Adipocyte (in vitro differentiated cells): ENCODE data around the gene HADH.

Source experiments
- DNase-seq: peaks from one replicate; pipeline ENCODE4 v3.0.0-alpha.2; 2015; ENCODE audit warnings: low read depth
- H3K27me3 ChIP-seq: replicated peaks from 2 replicates; pipeline ENCODE4 v1.7.0; 2013; ENCODE audit warnings: mild to moderate bottlenecking, low read length, moderate library complexity; ENCODE audit not compliant: control insufficient read depth, insufficient read depth
- H3K36me3 ChIP-seq: 2 replicates; pipeline ENCODE4 v1.7.0; 2013; ENCODE audit warnings: low read length, mild to moderate bottlenecking, moderate library complexity; ENCODE audit not compliant: control insufficient read depth, insufficient read depth, severe bottlenecking
- H3K4me1 ChIP-seq: 2 replicates; pipeline ENCODE4 v1.7.0; 2013; ENCODE audit warnings: mild to moderate bottlenecking, low read length, moderate library complexity; ENCODE audit not compliant: control insufficient read depth, insufficient read depth
- H3K4me3 ChIP-seq: 2 replicates; pipeline ENCODE4 v1.7.0; 2013; ENCODE audit warnings: mild to moderate bottlenecking, low read length, moderate library complexity
- H3K9ac ChIP-seq: 2 replicates; pipeline ENCODE4 v1.7.0; 2013; ENCODE audit warnings: mild to moderate bottlenecking, low read length, moderate library complexity
- H3K9me3 ChIP-seq: 2 replicates; pipeline ENCODE4 v1.7.0; 2013; ENCODE audit warnings: mild to moderate bottlenecking, low read length, moderate library complexity; ENCODE audit not compliant: control insufficient read depth

The HADH gene

GRCh38 chr4:108068442-108068841 lies 78.8 kb downstream of the HADH start:
- Histone ChIP-seq H3K36me3 (no peaks in the 10 kb centered on the region), H3K4me1 (peaks cover 7% of the 10 kb centered on the region), H3K4me3 (no peak overlapping the region), H3K9ac (no peak overlapping the region), H3K9me3 (no peaks in the 10 kb centered on the region), H3K27me3 (peaks cover 6% of the 10 kb centered on the region)
- peak; percentile 24 for DNase-seq

GRCh38 chr4:108070775-108071174 lies 81.1 kb downstream of the HADH start:
- H3K27me3 ChIP-seq, result peaks cover 10% of the 10 kb centered on the region
- H3K36me3 ChIP-seq, result no peaks in the 10 kb centered on the region
- DNase-seq, result no peak
- H3K9me3 ChIP-seq, result no peaks in the 10 kb centered on the region
- no peak overlapping the region for H3K9ac ChIP-seq
- no peak overlapping the region for H3K4me3 ChIP-seq
- peaks cover 7% of the 10 kb centered on the region for H3K4me1 ChIP-seq

DNA sequence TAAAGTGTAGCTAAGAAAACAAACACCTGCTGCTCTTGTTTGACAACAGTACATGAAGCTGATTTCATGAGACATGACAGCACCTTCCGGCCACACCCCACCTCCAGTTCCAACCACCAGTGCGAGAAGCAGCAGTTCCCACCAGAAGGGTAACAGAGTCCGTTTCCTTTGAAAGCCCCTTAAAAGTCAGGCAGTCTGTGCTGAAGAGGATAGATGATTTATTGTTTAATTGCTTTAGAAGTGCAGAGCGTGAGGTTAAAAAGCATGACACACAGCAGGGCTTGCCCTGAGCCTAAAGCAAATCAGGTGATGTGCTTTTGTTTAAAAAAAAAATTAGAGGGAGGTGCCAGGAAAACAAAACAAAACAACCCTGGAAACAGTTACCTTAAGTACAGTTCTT lies 82.6 kb downstream of the HADH start:
- no peak overlapping the region for H3K4me3 ChIP-seq
- H3K9me3 ChIP-seq, result no peaks in the 10 kb centered on the region
- H3K27me3 ChIP-seq, result peaks cover 10% of the 10 kb centered on the region
- H3K36me3 ChIP-seq, result no peaks in the 10 kb centered on the region
- peaks cover 7% of the 10 kb centered on the region for H3K4me1 ChIP-seq
- DNase-seq, result no peak
- H3K9ac ChIP-seq, result no peak overlapping the region

GRCh38 chr4:108078024-108078733 lies 88.5 kb downstream of the HADH start:
- Histone ChIP-seq H3K4me1 (peaks cover 4% of the 10 kb centered on the region), H3K36me3 (no peaks in the 10 kb centered on the region), H3K27me3 (peaks cover 3% of the 10 kb centered on the region), H3K4me3 (no peak overlapping the region), H3K9ac (no peak overlapping the region), H3K9me3 (no peaks in the 10 kb centered on the region)
- DNase-seq, result no peak

GRCh38 chr4:108080747-108081146 lies 91.1 kb downstream of the HADH start:
- Histone ChIP-seq H3K4me3 (no peak overlapping the region), H3K9ac (no peak overlapping the region), H3K27me3 (no peaks in the 10 kb centered on the region), H3K4me1 (peaks cover 4% of the 10 kb centered on the region), H3K36me3 (no peaks in the 10 kb centered on the region), H3K9me3 (no peaks in the 10 kb centered on the region)
- no peak for DNase-seq

GRCh38 chr4:108081256-108081655 lies 91.6 kb downstream of the HADH start:
- Histone ChIP-seq H3K9me3 (no peaks in the 10 kb centered on the region), H3K4me3 (no peak overlapping the region), H3K27me3 (no peaks in the 10 kb centered on the region), H3K9ac (no peak overlapping the region), H3K36me3 (no peaks in the 10 kb centered on the region), H3K4me1 (peaks cover 4% of the 10 kb centered on the region)
- no peak for DNase-seq
